Stimulated activated effector memory CD8-positive, alpha-beta T cell treated with anti-CD3 and anti-CD28 coated beads, Interleukin-12 subunit alpha, Interleukin-12 subunit beta, amount 100 ng/mL, for 72 hours (primary cell): ENCODE data around the gene ZNF804B.
"Not testable (repeated sequence)": the region's sequence is repeated elsewhere in the genome, so short reads cannot be mapped to it uniquely, and the experiment has no call there.

Experiments
- ATAC-seq: fragments of 150-1000 bp; cut with Tn5 transposase; 2 replicates; pipeline ENCODE4 v1.10.0; 2021
- DNase-seq, 2 donors: peaks; one replicate each; pipeline ENCODE4 v3.0.0; 2021 to 2022; ENCODE audit warnings: low spot score in 2 of 2
- H3K27ac Mint-ChIP-seq: one replicate; pipeline ENCODE4 v1.8.0; 2022; ENCODE audit warnings: mild to moderate bottlenecking, mixed read lengths
- H3K36me3 Mint-ChIP-seq: one replicate; pipeline ENCODE4 v1.8.0; 2022; ENCODE audit warnings: mild to moderate bottlenecking, mixed read lengths
- H3K4me1 Mint-ChIP-seq: one replicate; pipeline ENCODE4 v1.8.0; 2022; ENCODE audit warnings: mixed read lengths
- H3K4me3 Mint-ChIP-seq: one replicate; pipeline ENCODE4 v1.8.0; 2022; ENCODE audit warnings: mild to moderate bottlenecking, mixed read lengths
- H3K9me3 Mint-ChIP-seq: one replicate; pipeline ENCODE4 v1.8.0; 2022; ENCODE audit warnings: mixed read lengths

ZNF804B gene

DNA sequence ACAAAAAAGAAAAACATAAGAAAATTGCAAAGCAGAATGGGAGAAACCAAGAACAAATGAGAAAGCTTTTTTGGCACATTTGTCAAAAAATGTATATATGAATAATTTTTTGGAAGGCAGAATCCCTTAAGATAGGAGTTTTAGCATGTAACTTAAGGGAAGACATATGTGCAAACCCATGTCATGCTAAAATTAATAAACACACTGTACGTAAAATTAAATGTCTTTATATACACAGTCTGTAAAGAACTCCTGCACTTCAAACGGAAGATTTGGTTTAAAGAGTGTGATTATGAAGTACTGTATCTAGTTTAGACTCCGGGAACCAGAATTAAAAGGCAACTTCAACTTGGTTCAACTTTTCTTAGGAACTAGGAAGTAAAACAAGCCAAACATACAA, 405.9 kb downstream of the ZNF804B start:
- ATAC-seq (no peak), DNase-seq (no peak)
- H3K9me3 Mint-ChIP-seq: peaks cover 7% of the 10 kb centered on the region
- no peaks in the 10 kb centered on the region for H3K4me1 Mint-ChIP-seq
- H3K4me3 Mint-ChIP-seq: no peak overlapping the region
- no peak overlapping the region for H3K27ac Mint-ChIP-seq
- H3K36me3 Mint-ChIP-seq: no peaks in the 10 kb centered on the region

DNA sequence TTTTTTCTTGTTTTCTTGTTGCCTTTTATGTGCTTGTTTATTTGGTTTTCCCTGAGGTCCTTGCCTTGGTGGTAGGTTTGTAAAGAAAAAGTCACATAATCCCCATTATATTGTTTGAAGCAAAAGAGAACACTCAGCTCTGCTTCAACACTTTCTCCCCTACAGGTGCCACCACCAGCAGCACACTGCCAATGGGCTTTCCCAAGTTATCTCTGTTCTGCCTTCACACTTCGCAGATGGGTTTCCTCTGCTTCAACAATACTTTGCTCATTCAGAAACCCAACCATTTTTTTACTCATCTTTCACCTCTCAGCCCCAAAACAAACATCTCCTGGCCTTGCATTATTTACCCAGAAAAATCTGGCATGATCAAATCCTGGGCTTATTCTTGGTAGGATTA, 411.1 kb downstream of the ZNF804B start:
- H3K4me1 Mint-ChIP-seq: no peaks in the 10 kb centered on the region
- no peak for DNase-seq
- ATAC-seq: no peak
- peaks cover 15% of the 10 kb centered on the region for H3K9me3 Mint-ChIP-seq
- H3K4me3 Mint-ChIP-seq: no peak overlapping the region
- H3K36me3 Mint-ChIP-seq: no peaks in the 10 kb centered on the region
- H3K27ac Mint-ChIP-seq: no peak overlapping the region

DNA sequence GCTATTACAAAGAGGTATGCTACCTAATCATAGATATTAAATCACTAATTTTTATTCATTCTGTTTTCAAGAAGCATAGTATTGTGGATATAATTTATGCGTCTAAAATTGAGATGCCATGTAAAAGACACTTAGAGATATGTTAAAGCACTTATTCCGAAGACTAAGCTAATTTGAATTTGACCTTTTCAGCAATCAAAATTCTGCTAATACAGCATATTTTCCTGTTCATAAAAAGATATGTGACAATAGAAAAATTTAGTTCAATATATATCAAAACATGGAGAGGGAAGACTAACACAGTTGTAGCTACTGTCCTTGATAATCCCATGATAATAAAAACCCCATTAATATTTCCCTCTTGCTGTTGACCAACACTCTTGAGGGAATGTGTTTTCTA, 422.6 kb downstream of the ZNF804B start:
- Mint-ChIP-seq H3K36me3 (no peaks in the 10 kb centered on the region), H3K9me3 (peaks cover 15% of the 10 kb centered on the region), H3K27ac (no peak overlapping the region), H3K4me1 (no peaks in the 10 kb centered on the region), H3K4me3 (no peak overlapping the region)
- DNase-seq: no peak
- ATAC-seq: no peak

DNA sequence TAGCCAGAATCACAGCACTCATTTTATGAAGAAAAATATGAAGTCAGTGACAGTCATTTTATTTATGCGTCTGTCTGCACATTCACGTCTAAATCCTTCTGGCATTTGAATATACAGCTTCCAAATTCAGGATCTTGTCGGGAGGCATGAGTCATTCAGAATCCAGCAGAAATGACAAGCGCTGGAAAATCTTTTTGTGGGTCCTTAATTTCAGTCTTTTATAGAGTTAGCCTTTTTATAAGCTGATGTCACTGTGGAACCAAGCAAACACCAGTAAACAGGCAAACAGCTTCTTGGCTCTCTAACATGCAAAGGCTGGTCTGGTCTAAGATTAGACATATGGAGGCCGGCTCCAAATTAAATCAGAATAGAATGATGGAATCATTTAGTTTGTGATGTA, 424.2 kb downstream of the ZNF804B start:
- DNase-seq (no peak), ATAC-seq (no peak)
- Mint-ChIP-seq H3K4me1 (no peaks in the 10 kb centered on the region), H3K4me3 (no peak overlapping the region), H3K27ac (no peak overlapping the region), H3K9me3 (peaks cover 9% of the 10 kb centered on the region), H3K36me3 (no peaks in the 10 kb centered on the region)

DNA sequence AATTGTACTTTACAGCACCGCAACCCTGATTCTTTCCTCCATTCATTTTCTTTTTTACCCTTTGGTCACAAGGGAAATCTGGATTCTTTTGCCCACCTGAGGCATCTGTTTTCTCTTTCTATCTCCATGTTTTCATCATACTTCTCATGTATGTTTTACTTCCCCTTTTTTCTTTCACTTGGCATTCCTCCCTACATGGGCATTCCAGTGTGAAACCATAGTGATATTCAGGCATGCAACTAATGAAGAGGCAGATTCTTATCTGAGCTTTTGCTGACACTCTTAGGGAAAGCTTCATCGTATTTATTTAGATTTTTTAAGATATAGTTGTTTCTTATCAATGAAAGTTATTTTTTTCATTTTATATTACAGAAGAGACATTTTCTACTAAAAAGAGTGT, 441.3 kb downstream of the ZNF804B start:
- H3K27ac Mint-ChIP-seq: no peak overlapping the region
- peaks cover 10% of the 10 kb centered on the region for H3K9me3 Mint-ChIP-seq
- DNase-seq (no peak), ATAC-seq (no peak)
- no peak overlapping the region for H3K4me3 Mint-ChIP-seq
- H3K36me3 Mint-ChIP-seq: no peaks in the 10 kb centered on the region
- H3K4me1 Mint-ChIP-seq: no peaks in the 10 kb centered on the region

DNA sequence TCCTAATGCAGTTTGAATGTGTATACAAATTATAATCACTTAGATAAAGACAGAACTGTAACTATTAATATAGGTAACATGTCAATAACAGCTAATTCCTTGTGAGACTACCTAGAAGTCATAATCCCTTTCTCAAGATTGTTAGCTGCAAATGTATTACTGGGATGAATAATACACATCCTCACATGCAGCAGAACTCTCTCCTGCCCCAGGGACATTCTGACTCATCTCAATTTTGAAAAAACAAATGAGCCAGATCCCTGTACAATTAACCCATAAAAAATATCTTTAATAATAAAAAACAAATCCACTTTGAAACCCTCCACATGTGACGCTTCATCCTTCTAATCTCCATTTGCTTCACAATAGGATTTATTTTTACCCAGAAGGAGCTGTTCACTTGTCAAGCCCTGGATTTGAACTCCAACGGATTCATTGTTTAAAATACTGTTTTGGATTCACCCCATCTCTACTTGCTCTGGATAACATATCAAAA, 464.4 kb downstream of the ZNF804B start:
- ATAC-seq (no peak), DNase-seq (no peak)
- H3K9me3 Mint-ChIP-seq: peaks cover 12% of the 10 kb centered on the region
- H3K27ac Mint-ChIP-seq: no peak overlapping the region
- H3K4me3 Mint-ChIP-seq: no peak overlapping the region
- no peaks in the 10 kb centered on the region for H3K36me3 Mint-ChIP-seq
- no peaks in the 10 kb centered on the region for H3K4me1 Mint-ChIP-seq

DNA sequence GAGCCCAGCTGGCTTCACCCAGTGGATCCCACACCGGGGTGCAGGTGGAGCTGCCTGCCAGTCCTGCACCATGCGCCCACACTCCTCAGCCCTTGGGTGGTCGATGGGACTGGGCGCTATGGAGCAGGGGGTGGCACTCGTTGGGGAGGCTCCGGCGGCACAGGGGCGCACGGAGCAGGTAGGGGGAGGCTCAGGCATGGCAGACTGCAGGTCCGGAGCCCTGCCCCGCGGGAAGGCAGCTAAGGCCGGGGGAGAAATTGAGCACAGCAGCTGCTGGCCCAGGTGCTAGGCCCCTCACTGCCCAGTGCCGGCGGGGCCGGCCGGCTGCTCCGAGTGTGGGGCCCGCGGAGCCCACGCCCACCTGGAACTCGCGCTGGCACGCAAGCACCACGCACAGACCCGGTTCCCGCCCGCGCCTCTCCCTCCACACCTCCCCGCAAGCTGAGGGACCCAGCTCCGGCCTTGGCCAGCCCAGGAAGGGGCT, 469.2 kb downstream of the ZNF804B start:
- H3K36me3 Mint-ChIP-seq, ATAC-seq, DNase-seq, H3K4me1 Mint-ChIP-seq, H3K27ac Mint-ChIP-seq, H3K4me3 Mint-ChIP-seq: not testable (repeated sequence)
- peaks cover 14% of the 10 kb centered on the region for H3K9me3 Mint-ChIP-seq

DNA sequence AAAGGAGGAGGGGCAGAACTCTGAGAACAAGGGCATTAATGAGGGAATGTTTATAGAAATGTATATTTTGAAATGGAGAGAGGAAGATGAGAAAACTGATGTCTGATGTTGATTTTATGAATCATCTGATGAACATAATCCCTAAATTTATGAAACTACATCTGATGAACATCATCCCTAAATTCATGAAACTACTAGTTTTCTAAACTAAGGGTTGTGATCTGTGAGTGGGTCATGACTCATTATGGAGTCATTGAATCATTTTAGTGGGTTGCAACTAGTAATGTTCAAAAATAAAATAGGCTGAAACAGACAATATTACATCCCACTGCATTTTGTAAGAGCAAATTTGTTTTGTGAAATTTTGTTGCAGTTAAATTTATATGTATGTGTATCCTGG, 478.7 kb downstream of the ZNF804B start:
- H3K9me3 Mint-ChIP-seq: peaks cover 10% of the 10 kb centered on the region
- no peaks in the 10 kb centered on the region for H3K4me1 Mint-ChIP-seq
- H3K27ac Mint-ChIP-seq: no peak overlapping the region
- DNase-seq: no peak
- ATAC-seq: no peak
- no peak overlapping the region for H3K4me3 Mint-ChIP-seq
- H3K36me3 Mint-ChIP-seq: no peaks in the 10 kb centered on the region

DNA sequence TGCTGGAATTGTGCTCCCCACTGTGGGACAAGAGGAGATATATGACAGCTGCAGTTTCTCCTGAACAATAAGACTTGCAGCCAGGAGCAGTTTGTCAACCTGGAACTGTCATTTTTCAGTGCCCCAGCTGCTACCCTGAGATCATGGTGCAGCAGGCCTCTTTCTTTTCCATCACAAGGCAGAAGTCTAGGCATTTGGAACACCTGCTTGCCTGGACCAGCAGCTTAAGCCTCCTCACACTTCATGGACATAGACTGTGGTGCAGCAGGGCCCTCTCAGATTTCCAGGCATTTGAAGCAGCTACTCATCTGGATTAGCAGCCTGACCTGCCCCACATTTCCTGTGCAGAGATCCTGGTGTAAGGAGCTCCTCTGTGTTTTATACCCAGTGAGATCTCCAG, 486.7 kb downstream of the ZNF804B start:
- ATAC-seq: no peak
- H3K4me1 Mint-ChIP-seq: no peaks in the 10 kb centered on the region
- H3K9me3 Mint-ChIP-seq: peaks cover 11% of the 10 kb centered on the region

DNA sequence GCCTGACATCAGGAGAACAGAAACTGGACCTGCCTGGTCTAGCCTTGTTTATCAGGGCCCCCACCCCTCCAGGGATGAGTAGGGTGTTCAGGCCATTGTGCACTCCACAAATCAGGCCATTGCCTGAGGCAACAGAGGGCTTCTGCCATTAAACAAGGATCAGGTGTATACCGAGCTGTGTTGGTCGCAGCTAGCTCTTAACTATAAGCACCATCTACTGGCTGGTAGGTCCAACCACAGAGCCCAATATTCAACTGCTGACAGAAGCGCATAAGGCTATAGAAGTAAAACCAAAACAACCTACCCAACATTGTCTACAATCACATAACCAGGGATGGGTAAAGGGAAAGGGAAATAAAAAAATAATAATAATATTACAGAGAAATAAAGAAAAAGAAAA, 487.7 kb downstream of the ZNF804B start:
- peaks cover 9% of the 10 kb centered on the region for H3K9me3 Mint-ChIP-seq
- no peak overlapping the region for H3K4me3 Mint-ChIP-seq
- H3K36me3 Mint-ChIP-seq: no peaks in the 10 kb centered on the region
- H3K4me1 Mint-ChIP-seq: no peaks in the 10 kb centered on the region
- DNase-seq (no peak), ATAC-seq (no peak)
- no peak overlapping the region for H3K27ac Mint-ChIP-seq

More for the DNA sequence above, 486.7 kb downstream of the ZNF804B start:
- Mint-ChIP-seq H3K4me3 (no peak overlapping the region), H3K36me3 (no peaks in the 10 kb centered on the region), H3K27ac (no peak overlapping the region)
- no peak for DNase-seq

DNA sequence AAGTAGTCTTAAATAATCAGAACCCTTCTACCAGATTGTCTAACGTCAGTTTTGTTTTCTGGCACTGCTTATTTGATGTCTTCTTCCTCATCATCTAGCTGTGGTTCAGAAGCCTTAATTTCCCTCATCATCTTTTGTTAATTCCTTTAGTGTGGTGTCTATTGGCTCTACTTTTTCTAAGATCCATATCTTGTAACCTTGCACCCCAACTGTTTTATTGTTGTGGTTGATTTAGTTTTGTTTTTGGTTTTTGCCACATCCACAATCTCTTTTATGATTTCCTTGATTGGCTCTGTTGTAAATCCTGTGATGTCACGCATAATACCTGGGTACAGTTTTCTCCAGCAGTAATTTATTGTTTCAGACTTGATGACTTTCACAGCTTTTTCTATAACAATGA, 499.6 kb downstream of the ZNF804B start:
- peaks cover 8% of the 10 kb centered on the region for H3K9me3 Mint-ChIP-seq
- DNase-seq (no peak), ATAC-seq (no peak)
- H3K36me3 Mint-ChIP-seq: no peaks in the 10 kb centered on the region
- H3K4me3 Mint-ChIP-seq: no peak overlapping the region
- no peaks in the 10 kb centered on the region for H3K4me1 Mint-ChIP-seq
- no peak overlapping the region for H3K27ac Mint-ChIP-seq

DNA sequence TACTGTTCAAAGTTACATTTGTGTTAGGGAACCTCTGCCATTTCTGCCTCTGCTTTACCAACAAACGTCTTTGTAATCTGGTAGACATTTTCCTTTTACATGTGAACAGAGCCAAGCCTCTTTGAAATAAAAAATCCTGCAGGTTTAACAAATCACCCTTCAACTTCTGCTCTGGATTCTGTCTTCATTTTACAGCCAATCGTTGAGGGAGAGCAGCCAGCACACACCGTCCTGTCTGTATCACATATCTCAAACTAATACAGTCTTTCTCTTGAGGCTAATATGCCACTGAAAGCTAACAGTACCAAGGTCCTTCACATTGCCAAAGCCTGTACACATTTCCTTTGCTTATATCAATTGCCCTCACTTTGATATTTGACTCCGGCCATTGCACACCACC, 504.6 kb downstream of the ZNF804B start:
- H3K27ac Mint-ChIP-seq: no peak overlapping the region
- no peak for ATAC-seq

DNA sequence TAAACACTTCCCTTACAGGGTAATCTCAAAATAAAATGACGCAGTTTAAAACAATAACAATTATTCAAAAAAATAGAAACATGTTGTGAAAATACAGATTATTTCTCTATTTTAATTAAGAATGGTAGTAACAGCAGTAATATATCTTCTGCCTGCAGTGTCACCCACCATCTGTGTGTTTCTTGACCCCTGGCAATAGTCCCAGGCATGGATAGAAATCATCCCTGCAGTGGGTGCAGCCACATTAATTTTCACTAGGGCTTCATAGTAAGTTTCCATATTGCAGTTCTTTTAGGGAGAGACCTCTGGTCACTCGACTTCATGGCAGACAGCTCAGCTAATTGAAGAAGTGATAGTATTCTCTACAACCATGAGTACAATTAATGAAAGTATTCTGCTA, 506.1 kb downstream of the ZNF804B start:
- ATAC-seq (no peak), DNase-seq (no peak)
- H3K4me1 Mint-ChIP-seq: no peaks in the 10 kb centered on the region
- peaks cover 11% of the 10 kb centered on the region for H3K9me3 Mint-ChIP-seq
- H3K27ac Mint-ChIP-seq: no peak overlapping the region
- H3K36me3 Mint-ChIP-seq: no peaks in the 10 kb centered on the region
- no peak overlapping the region for H3K4me3 Mint-ChIP-seq

More for the DNA sequence above, 504.6 kb downstream of the ZNF804B start:
- DNase-seq: no peak
- H3K4me3 Mint-ChIP-seq: no peak overlapping the region
- H3K9me3 Mint-ChIP-seq: peaks cover 14% of the 10 kb centered on the region
- no peaks in the 10 kb centered on the region for H3K36me3 Mint-ChIP-seq
- H3K4me1 Mint-ChIP-seq: no peaks in the 10 kb centered on the region

DNA sequence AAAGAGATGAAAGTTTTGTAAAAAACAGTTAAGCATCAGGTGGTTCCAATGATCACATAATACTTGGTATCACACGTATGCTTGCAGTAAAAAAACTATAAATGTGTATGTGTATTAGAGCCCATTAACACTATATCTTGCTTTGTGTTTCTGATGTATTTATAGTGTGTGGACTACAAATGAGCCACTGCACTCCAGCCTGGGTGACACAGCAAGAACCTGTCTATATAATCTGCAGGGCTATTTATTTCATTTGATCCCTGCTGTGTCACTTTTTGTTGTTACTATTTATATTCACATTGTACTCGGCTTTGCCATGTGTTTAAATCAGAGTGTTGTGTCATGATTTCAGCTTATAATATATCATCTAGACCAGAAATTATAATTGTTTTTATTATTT, 523.8 kb downstream of the ZNF804B start:
- DNase-seq (no peak), ATAC-seq (no peak)
- no peaks in the 10 kb centered on the region for H3K36me3 Mint-ChIP-seq
- H3K4me3 Mint-ChIP-seq: no peak overlapping the region
- H3K9me3 Mint-ChIP-seq: peaks cover 11% of the 10 kb centered on the region
- no peak overlapping the region for H3K27ac Mint-ChIP-seq
- H3K4me1 Mint-ChIP-seq: no peaks in the 10 kb centered on the region

DNA sequence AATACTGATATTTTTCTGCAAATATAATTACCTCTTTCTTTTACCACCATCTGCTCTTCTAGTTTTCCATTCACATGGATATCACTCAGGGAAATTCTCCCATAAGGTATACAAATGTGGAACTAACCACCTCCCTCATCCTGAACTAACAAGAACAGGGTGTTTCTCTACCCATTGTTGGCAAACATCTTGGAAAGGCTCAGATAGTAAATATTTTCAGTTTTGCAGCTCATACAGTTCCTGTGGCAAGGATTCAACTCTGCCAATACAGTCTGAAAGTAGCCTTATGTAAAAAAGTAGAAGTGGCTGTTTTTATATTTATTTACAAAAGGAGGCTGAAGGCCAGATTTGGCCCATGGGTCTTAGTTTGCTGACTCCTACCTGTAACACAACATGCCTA, 549.0 kb downstream of the ZNF804B start:
- Mint-ChIP-seq H3K4me3 (no peak overlapping the region), H3K27ac (no peak overlapping the region), H3K4me1 (no peaks in the 10 kb centered on the region), H3K9me3 (peaks cover 2% of the 10 kb centered on the region), H3K36me3 (no peaks in the 10 kb centered on the region)
- ATAC-seq (no peak), DNase-seq (no peak)

DNA sequence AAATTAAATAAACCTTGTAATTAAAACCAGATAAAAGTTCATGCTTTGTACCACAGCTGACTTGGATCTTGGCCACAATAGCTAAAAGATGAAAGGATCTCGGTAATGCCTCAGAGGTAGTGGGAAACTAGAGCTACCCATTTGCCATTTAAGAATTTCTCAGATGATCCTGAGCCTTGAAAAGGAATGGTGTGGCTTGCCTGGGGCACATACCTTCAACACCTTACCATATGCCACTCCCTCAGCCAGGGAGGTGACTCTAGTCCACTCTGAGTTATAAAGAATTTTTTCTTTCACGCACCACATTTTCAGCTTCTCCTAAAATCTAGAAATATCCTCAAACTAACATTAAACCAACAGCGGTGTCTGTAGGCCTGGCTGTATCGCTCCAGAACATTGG, 552.4 kb downstream of the ZNF804B start:
- DNase-seq (no peak), ATAC-seq (no peak)
- Mint-ChIP-seq H3K4me3 (no peak overlapping the region), H3K27ac (no peak overlapping the region), H3K36me3 (no peaks in the 10 kb centered on the region), H3K4me1 (no peaks in the 10 kb centered on the region), H3K9me3 (peaks cover 2% of the 10 kb centered on the region)

DNA sequence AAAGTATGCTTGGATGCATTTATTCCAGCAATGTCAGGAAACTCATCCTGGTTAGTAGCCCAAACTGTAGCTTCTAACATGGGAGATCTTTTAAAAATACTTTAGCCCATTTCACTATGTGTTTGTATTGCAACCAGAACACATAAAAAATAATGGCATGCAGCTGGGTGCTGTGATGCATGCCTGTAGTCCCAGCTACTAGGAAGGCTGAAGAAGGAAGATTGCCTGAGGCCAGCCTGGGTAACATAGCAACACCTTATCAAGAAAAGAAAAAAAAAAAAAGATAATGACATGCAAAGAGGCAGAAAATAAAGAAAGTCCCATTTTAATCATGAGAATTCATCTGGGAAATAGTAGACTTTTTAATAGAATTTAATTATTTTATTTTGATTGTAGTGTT, 553.1 kb downstream of the ZNF804B start:
- Mint-ChIP-seq H3K9me3 (peaks cover 3% of the 10 kb centered on the region), H3K36me3 (no peaks in the 10 kb centered on the region)
- DNase-seq: no peak

More for the DNA sequence above, 553.1 kb downstream of the ZNF804B start:
- Mint-ChIP-seq H3K27ac (no peak overlapping the region), H3K4me3 (no peak overlapping the region), H3K4me1 (no peaks in the 10 kb centered on the region)
- no peak for ATAC-seq
